ENCODE data around the gene GNG12. TPM values are rescaled to one million over a fixed set of nuclear protein-coding genes. Genes with fewer than 3 reads are reported as not detected.

The GNG12 gene
- total RNA-seq, 1 experiment from 2014 or later: 12.5 TPM

- TF ChIP-seq, protein P1, sequence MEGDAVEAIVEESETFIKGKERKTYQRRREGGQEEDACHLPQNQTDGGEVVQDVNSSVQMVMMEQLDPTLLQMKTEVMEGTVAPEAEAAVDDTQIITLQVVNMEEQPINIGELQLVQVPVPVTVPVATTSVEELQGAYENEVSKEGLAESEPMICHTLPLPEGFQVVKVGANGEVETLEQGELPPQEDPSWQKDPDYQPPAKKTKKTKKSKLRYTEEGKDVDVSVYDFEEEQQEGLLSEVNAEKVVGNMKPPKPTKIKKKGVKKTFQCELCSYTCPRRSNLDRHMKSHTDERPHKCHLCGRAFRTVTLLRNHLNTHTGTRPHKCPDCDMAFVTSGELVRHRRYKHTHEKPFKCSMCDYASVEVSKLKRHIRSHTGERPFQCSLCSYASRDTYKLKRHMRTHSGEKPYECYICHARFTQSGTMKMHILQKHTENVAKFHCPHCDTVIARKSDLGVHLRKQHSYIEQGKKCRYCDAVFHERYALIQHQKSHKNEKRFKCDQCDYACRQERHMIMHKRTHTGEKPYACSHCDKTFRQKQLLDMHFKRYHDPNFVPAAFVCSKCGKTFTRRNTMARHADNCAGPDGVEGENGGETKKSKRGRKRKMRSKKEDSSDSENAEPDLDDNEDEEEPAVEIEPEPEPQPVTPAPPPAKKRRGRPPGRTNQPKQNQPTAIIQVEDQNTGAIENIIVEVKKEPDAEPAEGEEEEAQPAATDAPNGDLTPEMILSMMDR (IDR thresholded peaks at IDR 0.05; ENCODE audit: insufficient read depth in 1 of 2, low read depth in 1 of 2, low read length in 1 of 2, severe bottlenecking in 1 of 2, unreplicated experiment in 1 of 2): no peak
- Histone ChIP-seq H3K36me3 (ENCODE audit: control insufficient read depth, insufficient read depth, low read length) (peaks cover 1% of the 10 kb centered on the region), H3K4me3 (ENCODE audit: low read depth, low read length) (peak overlapping the region; percentile 89), H3K4me1 (peaks cover 51% of the 10 kb centered on the region), H3K27me3 (replicated peaks; ENCODE audit: control insufficient read depth, insufficient read depth, low read length) (no peaks in the 10 kb centered on the region), H3K9me3 (no peaks in the 10 kb centered on the region)
- H3K36me3 Mint-ChIP-seq (ENCODE audit: insufficient read depth, unreplicated experiment): peaks cover 54% of the 10 kb centered on the region
- H3K4me1 Mint-ChIP-seq (ENCODE audit: low read depth, unreplicated experiment): peaks cover 12% of the 10 kb centered on the region
- ChIA-PET POLR2A (interaction anchor here (0.6 to 1.5 kb wide), 4 partner anchors 55 to 117 kb away, joined by 3 to 5 read pairs (median 4); no protein-coding TSS in a partner anchor), CTCF (interaction anchor here (0.6 to 0.9 kb wide), 4 partner anchors 14 to 154 kb away, joined by 3 to 4 read pairs (median 4); no protein-coding TSS in a partner anchor)
- intact Hi-C loops (cut with micrococcal nuclease; ENCODE audit: unreplicated experiment): loop anchor here (1.0 to 5.0 kb wide), 3 partner anchors 39 to 151 kb away; no protein-coding TSS in a partner anchor
- H3K9me3 Mint-ChIP-seq (ENCODE audit: unreplicated experiment): no peaks in the 10 kb centered on the region
- peak overlapping the region; percentile 82 for H3K4me3 Mint-ChIP-seq (ENCODE audit: unreplicated experiment)
- H3K27ac Mint-ChIP-seq (ENCODE audit: unreplicated experiment): peak overlapping the region; percentile 92
- TSS peak; percentile 47 for BruUV-seq (replicated peaks)
- DNase-seq: peak; percentile 66 to 86
- no peaks in the 10 kb centered on the region for H3K27me3 Mint-ChIP-seq (ENCODE audit: insufficient read depth, unreplicated experiment)
Measured at GRCh38 chr1:67686267-67687197, 146.7 kb downstream of the GNG12 start.

GRCh38 chr1:67685558-67686266 lies 147.6 kb downstream of the GNG12 start:
- H3K9me3 ChIP-seq: no peaks in the 10 kb centered on the region
- DNase-seq: peak; percentile 40 to 55
- peaks cover 12% of the 10 kb centered on the region for H3K4me1 Mint-ChIP-seq (ENCODE audit: low read depth, unreplicated experiment)
- H3K4me3 Mint-ChIP-seq (ENCODE audit: unreplicated experiment): peak overlapping the region; percentile 82
- TF ChIP-seq, protein P1 (IDR thresholded peaks at IDR 0.05; ENCODE audit: insufficient read depth in 1 of 2, low read depth in 1 of 2, low read length in 1 of 2, severe bottlenecking in 1 of 2, unreplicated experiment in 1 of 2): no peak
- H3K4me3 ChIP-seq (ENCODE audit: low read depth, low read length): peak overlapping the region; percentile 89
- H3K36me3 ChIP-seq (ENCODE audit: control insufficient read depth, insufficient read depth, low read length): peaks cover 1% of the 10 kb centered on the region
- CTCF ChIA-PET: interaction anchor here (0.6 to 1.9 kb wide), 13 partner anchors 10 to 190 kb away, joined by 3 to 10 read pairs (median 5); no protein-coding TSS in a partner anchor
- peaks cover 54% of the 10 kb centered on the region for H3K36me3 Mint-ChIP-seq (ENCODE audit: insufficient read depth, unreplicated experiment)
- intact Hi-C loops (cut with micrococcal nuclease; ENCODE audit: unreplicated experiment): loop anchor here (1.0 to 5.0 kb wide), 7 partner anchors 15 to 150 kb away; no protein-coding TSS in a partner anchor
- H3K27me3 Mint-ChIP-seq (ENCODE audit: insufficient read depth, unreplicated experiment): no peaks in the 10 kb centered on the region
- BruUV-seq (replicated peaks): no TSS peak
- H3K27ac Mint-ChIP-seq (ENCODE audit: unreplicated experiment): peak overlapping the region; percentile 94
- POLR2A ChIA-PET: interaction anchor here (0.6 to 2.0 kb wide), 16 partner anchors 15 to 153 kb away, joined by 3 to 23 read pairs (median 6); no protein-coding TSS in a partner anchor
- H3K27me3 ChIP-seq (replicated peaks; ENCODE audit: control insufficient read depth, insufficient read depth, low read length): no peaks in the 10 kb centered on the region
- H3K9me3 Mint-ChIP-seq (ENCODE audit: unreplicated experiment): no peaks in the 10 kb centered on the region
- peaks cover 51% of the 10 kb centered on the region for H3K4me1 ChIP-seq
